Spleen (tissue), 11 donors: ENCODE data around the gene CCDC13. TPM values are rescaled to one million over a fixed set of nuclear protein-coding genes. Genes with fewer than 3 reads are reported as not detected.

Experiments used
- DNase-seq: peaks from one replicate; pipeline ENCODE4 v3.0.0-alpha.2; 2020
- H3K27ac ChIP-seq, 8 donors: fragments of 200-600 bp; sonication (generic) in 7 of 8; 1 replicate in 4 of 8; 2 replicates in 4 of 8; pipeline versions ENCODE4 v1.5.0 to v1.8.0; 2016 to 2021; ENCODE audit warnings: inconsistent platforms in 4 of 8, mild to moderate bottlenecking in 4 of 8, moderate library complexity in 1 of 8
- H3K27me3 ChIP-seq, 7 donors: fragments of 200-600 bp; sonication (generic) in 6 of 7; replicated peaks in 1 of 7; 1 replicate in 4 of 7; 2 replicates in 3 of 7; pipeline versions ENCODE4 v1.5.0 to v1.8.0; 2016 to 2021; ENCODE audit warnings: inconsistent platforms in 3 of 7, mild to moderate bottlenecking in 1 of 7
- H3K36me3 ChIP-seq, 6 donors: fragments of 200-600 bp; sonication (generic) in 5 of 6; 1 replicate in 4 of 6; 2 replicates in 2 of 6; pipeline versions ENCODE4 v1.5.0 to v1.8.0; 2016 to 2021; ENCODE audit warnings: inconsistent platforms in 2 of 6
- H3K4me1 ChIP-seq, 6 donors: fragments of 200-600 bp; sonication (generic) in 5 of 6; 1 replicate in 3 of 6; 2 replicates in 3 of 6; pipeline versions ENCODE4 v1.5.0 to v1.8.0; 2016 to 2021; ENCODE audit warnings: inconsistent platforms in 3 of 6
- H3K4me3 ChIP-seq, 8 donors: fragments of 200-600 bp; sonication (generic) in 7 of 8; 1 replicate in 4 of 8; 2 replicates in 4 of 8; pipeline versions ENCODE4 v1.5.0 to v1.8.0; 2016 to 2021; ENCODE audit warnings: inconsistent platforms in 4 of 8, mild to moderate bottlenecking in 4 of 8, moderate library complexity in 2 of 8
- H3K9me3 ChIP-seq, 8 donors: fragments of 200-600 bp; sonication (generic) in 7 of 8; 1 replicate in 4 of 8; 2 replicates in 4 of 8; pipeline versions ENCODE4 v1.5.0 to v1.8.0; 2016 to 2021; ENCODE audit warnings: inconsistent platforms in 4 of 8
- POLR2A ChIP-seq, 3 donors: fragments of 450-650 bp; IDR thresholded peaks; one replicate each; pipeline ENCODE4 v1.5.1; 2017; ENCODE audit warnings: antibody characterized with exemption in 3 of 3, mild to moderate bottlenecking in 1 of 3
- POLR2AphosphoS5 ChIP-seq, 3 donors: sonication (generic); formaldehyde crosslinking; IDR thresholded peaks; one replicate each; pipeline ENCODE4 v1.5.1; 2017; ENCODE audit warnings: antibody characterized with exemption in 3 of 3
- WGBS, 5 donors: extraction: QIAGEN DNeasy Blood & Tissue Kit in 3 of 5; methylation state at CpG; one replicate each; pipeline versions ENCODE4 v1.1.5 to v1.1.7; 2013 to 2018; 5-methylcytosine and 5-hydroxymethylcytosine counted together
- intact Hi-C: fragments of 100-400 bp; cut with DNase I; formaldehyde crosslinking; loops from one replicate; pipeline ENCODE4 v1.15.0; 2023; ENCODE audit warnings: low total_unique reads
- polyA plus RNA-seq, 3 donors: library from polyadenylated mRNA; stranded (reverse); fragments of 200-250 nt; gene quantifications; one replicate each; pipeline ENCODE4 v1.2.1, GENCODE V29; 2013
- total RNA-seq, 7 donors: library from RNA; depleted of rRNA in 3 of 7; stranded (reverse); fragments of >200 nt in 3 of 7; fragmentation: NEBNext Ultra II Directional in 4 of 7; extraction: Animal tissue kit (Norgen Biotek cat#: 25700) in 4 of 7; gene quantifications; one replicate each; pipeline versions ENCODE4 v1.1.0 to v1.2.1, GENCODE V29; 2016 to 2021
- TF ChIP-seq, protein P1 (sequence below), 11 experiments: fragments of 200-600 bp in 7 of 11; fragments of 450-650 bp in 4 of 11; sonication (generic) in 4 of 11; IDR thresholded peaks in 8 of 11; conservative IDR thresholded peaks in 3 of 11; 1 replicate in 7 of 11; 2 replicates in 4 of 11; pipeline versions ENCODE4 v1.4.0 to v1.8.0; 2016 to 2021; ENCODE audit warnings: antibody characterized with exemption in 11 of 11, inconsistent platforms in 4 of 11, mild to moderate bottlenecking in 1 of 11
- donor health status: healthy with polysubstance abuse.
- donor health status: DM: no; HTN: no; CAD: no; lungs with moderate emphysema.
- donor health status: DM: no; HTN: no; CAD: no.
- donor health status: Bipolar disorder and iron deficiency.
- donor health status: healthy.
- donor health status: DM: no; HTN: no; CAD: no.
- donor health status: DM: yes; HTN: yes; CAD: no.

The CCDC13 gene
- total and polyA plus RNA-seq, 10 donors, result 0.51 to 3.7 (median 1.0) TPM

DNA sequence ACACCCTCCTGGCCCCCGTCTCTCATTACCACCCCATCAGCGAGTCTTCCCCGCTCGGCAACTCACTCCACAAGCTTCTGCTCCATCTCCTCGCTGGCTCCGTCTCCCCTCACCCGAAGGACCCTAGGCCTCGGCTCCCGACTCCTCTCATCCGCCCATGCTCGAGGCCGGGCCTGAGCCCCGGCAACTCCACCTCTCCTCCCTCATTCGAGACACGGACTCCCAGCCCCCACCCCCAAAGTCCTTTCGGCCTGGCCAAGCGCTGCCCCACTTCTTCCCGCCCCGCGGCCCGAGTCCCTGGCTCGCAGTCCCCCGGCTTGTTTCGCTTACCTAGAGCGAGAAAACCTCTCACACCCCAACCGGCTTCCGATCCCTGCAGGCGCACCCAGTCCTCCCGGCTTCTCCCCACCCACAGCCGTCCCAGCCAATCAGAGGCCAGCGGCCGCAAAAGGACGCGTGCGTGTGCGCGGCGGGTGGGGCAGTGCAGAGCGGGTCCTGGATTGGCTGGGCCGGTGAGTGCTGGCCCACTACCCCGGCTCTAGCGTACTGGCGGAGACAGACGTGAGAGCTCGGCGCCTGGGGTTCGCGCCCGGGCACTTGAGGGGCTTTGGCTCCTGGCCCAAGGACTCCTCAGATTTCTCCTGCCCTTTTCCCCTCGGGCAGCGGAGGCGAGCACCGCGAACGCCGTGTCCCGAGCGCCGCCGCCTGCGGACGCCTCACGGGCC lies 31.2 kb upstream of the CCDC13 start, which contains the start of gene HIGD1A:
Gene HIGD1A, minus strand, starts transcription at position 385 of the 725 bp plus-strand sequence. CDS start 10,237 bp downstream, outside the sequence.
- intact Hi-C loops, result no loop called here
- no peaks in the 10 kb centered on the region for H3K9me3 ChIP-seq
- WGBS, 5 donors, result 1 to 2% (median 1%) methylated on average over 29 to 63 of the region's 63 CpGs
- peak within 1 kb of the TSS; percentile 60 to 95 (median 74) for H3K4me3 ChIP-seq
- peaks cover 0 to 7% (median 0%) of the 10 kb centered on the region in 7 donors for H3K27me3 ChIP-seq
- TF ChIP-seq POLR2A (IDR thresholded peaks at IDR 0.05), result peak in 2 of 3 donors; percentile 37 to 68
- TF ChIP-seq POLR2AphosphoS5 (IDR thresholded peaks at IDR 0.05), result peak; percentile 95 to 97 (median 97)
- TF ChIP-seq, protein P1, sequence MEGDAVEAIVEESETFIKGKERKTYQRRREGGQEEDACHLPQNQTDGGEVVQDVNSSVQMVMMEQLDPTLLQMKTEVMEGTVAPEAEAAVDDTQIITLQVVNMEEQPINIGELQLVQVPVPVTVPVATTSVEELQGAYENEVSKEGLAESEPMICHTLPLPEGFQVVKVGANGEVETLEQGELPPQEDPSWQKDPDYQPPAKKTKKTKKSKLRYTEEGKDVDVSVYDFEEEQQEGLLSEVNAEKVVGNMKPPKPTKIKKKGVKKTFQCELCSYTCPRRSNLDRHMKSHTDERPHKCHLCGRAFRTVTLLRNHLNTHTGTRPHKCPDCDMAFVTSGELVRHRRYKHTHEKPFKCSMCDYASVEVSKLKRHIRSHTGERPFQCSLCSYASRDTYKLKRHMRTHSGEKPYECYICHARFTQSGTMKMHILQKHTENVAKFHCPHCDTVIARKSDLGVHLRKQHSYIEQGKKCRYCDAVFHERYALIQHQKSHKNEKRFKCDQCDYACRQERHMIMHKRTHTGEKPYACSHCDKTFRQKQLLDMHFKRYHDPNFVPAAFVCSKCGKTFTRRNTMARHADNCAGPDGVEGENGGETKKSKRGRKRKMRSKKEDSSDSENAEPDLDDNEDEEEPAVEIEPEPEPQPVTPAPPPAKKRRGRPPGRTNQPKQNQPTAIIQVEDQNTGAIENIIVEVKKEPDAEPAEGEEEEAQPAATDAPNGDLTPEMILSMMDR (IDR thresholded peaks at IDR 0.05 in 8 of 11, conservative IDR thresholded peaks at IDR 0.05 in 3 of 11), result peak in 1 of 11 experiments; percentile 51
- H3K36me3 ChIP-seq, result no peaks in the 10 kb centered on the region
- peak within 1 kb of the TSS; percentile 83 to 94 (median 91) for H3K27ac ChIP-seq
- peaks cover 19 to 57% (median 51%) of the 10 kb centered on the region in 6 donors for H3K4me1 ChIP-seq
- peak; percentile 99 for DNase-seq

DNA sequence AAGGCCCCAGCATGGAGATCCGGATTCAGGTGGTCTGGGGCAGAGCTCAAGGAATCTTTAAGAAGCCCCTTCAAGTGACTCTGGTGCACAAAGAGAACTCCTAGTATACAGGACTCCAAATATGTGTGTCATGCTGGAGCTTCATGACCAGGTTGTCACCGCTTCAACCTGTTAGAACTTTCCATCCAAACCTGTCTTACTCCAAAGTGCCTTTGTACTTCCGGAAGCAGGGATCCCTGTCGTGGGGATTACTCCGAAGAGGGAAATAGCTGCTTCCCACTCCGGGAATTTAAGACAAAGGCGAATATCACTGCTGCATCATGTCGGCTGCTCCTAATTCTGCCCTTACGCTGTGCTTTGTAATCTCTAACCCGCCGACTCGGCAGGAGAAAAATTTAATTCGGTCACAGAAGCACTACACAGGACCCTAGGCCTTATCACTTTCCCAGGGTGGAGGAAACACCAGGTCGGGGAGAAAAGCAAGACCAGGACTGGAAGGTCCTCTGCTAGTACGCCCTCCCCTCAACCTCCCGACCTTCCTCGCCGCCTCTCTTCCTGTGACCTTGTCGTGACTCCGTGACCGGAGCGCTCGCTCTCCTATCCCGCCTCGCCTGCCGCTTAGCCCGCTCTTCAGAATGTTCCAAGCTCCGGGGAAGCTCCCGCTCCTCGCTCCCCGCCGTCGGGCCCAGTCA lies 30.5 kb upstream of the CCDC13 start:
- Histone ChIP-seq H3K27me3 (peaks cover 0 to 7% (median 0%) of the 10 kb centered on the region in 7 donors), H3K36me3 (no peaks in the 10 kb centered on the region), H3K27ac (peak overlapping the region; percentile 83 to 94 (median 91)), H3K9me3 (no peaks in the 10 kb centered on the region), H3K4me1 (peaks cover 19 to 57% (median 51%) of the 10 kb centered on the region in 6 donors), H3K4me3 (peak overlapping the region; percentile 60 to 95 (median 74))
- intact Hi-C loops, result no loop called here
- TF ChIP-seq POLR2AphosphoS5 (IDR thresholded peaks at IDR 0.05), result no peak
- TF ChIP-seq POLR2A (IDR thresholded peaks at IDR 0.05), result no peak
- TF ChIP-seq, protein P1 (IDR thresholded peaks at IDR 0.05 in 8 of 11, conservative IDR thresholded peaks at IDR 0.05 in 3 of 11), result no peak
- peak; percentile 89 for DNase-seq
- whole genome bisulfite sequencing, 5 donors, result 1 to 4% (median 2%) methylated on average over 33 of the region's 33 CpGs

DNA sequence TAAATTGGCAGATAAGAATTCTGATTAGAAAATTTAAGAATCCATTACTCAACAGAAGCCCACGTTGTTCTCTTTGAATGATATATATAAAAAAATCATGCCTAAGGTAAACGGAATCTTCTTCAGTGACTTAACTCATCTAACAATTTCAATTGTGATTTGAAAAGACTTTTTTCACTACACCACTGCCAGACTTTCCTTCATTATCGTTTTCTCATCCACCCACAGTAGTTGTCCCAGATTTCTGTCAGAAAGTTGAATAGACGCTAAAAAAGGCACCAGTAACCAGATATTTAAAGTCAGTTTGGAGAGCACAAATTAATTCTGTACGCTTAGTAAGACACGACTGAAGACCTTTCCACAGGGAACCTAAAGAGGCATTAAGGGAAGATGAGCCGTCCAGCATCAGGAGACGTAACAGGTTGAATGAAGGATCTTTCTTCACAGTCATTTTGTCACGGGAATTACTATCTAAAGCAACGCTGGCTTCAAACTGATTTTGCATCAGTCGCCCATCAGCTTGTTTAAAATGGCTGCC lies 29.9 kb upstream of the CCDC13 start:
- TF ChIP-seq, protein P1 (IDR thresholded peaks at IDR 0.05 in 8 of 11, conservative IDR thresholded peaks at IDR 0.05 in 3 of 11), result no peak
- no peak for TF ChIP-seq POLR2A (IDR thresholded peaks at IDR 0.05)
- no peak for TF ChIP-seq POLR2AphosphoS5 (IDR thresholded peaks at IDR 0.05)
- WGBS, 5 donors, result 64 to 79% (median 78%) methylated on average over 11 of the region's 11 CpGs
- Histone ChIP-seq H3K4me1 (peaks cover 19 to 57% (median 51%) of the 10 kb centered on the region in 6 donors), H3K27ac (peak overlapping the region in 7 of 8 donors; percentile 83 to 94 (median 92)), H3K27me3 (peaks cover 0 to 7% (median 0%) of the 10 kb centered on the region in 7 donors), H3K36me3 (no peaks in the 10 kb centered on the region), H3K4me3 (peak overlapping the region; percentile 60 to 95 (median 74)), H3K9me3 (no peaks in the 10 kb centered on the region)
- DNase-seq, result no peak
- intact Hi-C loops, result no loop called here
